Testis (tissue), 3 donors: Measurements from ENCODE around the gene C1orf50. TPM values are rescaled to one million over a fixed set of nuclear protein-coding genes. Genes with fewer than 3 reads are reported as not detected.

Experiments
- DNase-seq: peaks from one replicate; pipeline ENCODE4 v3.0.0-alpha.2; 2019
- H3K27ac ChIP-seq, 2 donors: fragments of 200-600 bp; sonication (generic); one replicate each; pipeline ENCODE4 v1.5.1; 2019
- H3K27me3 ChIP-seq: fragments of 200-600 bp; sonication (generic); one replicate; pipeline ENCODE4 v1.5.1; 2019
- H3K36me3 ChIP-seq: fragments of 200-600 bp; sonication (generic); one replicate; pipeline ENCODE4 v1.5.1; 2017; ENCODE audit warnings: low read depth; ENCODE audit errors: missing control alignments
- H3K4me1 ChIP-seq: fragments of 200-600 bp; sonication (generic); one replicate; pipeline ENCODE4 v1.5.1; 2019
- H3K4me3 ChIP-seq, 2 donors: fragments of 200-600 bp; sonication (generic); one replicate each; pipeline ENCODE4 v1.5.1; 2017 to 2019
- H3K9me3 ChIP-seq: fragments of 200-600 bp; sonication (generic); one replicate; pipeline ENCODE4 v1.5.1; 2017
- POLR2A ChIP-seq: fragments of 450-650 bp; IDR thresholded peaks from one replicate; pipeline ENCODE4 v1.6.1; 2017; ENCODE audit warnings: antibody characterized with exemption, mild to moderate bottlenecking, moderate library complexity
- WGBS, 2 donors: methylation state at CpG; one replicate each; pipeline ENCODE4 v1.1.5; 2018; 5-methylcytosine and 5-hydroxymethylcytosine counted together
- intact Hi-C: fragments of 100-400 bp; cut with DNase I; formaldehyde crosslinking; loops from one replicate; pipeline ENCODE4 v1.15.1; 2023; ENCODE audit warnings: low total_unique reads
- polyA plus RNA-seq: library from polyadenylated mRNA; stranded (reverse); fragments of 350-450 nt; fragmentation: Illumina TruSeq; extraction: RNeasy Lipid Tissue Mini Kit (QIAGEN cat#74804); gene quantifications from one replicate; pipeline ENCODE4 v1.2.3, GENCODE V29; 2014; ENCODE audit warnings: low read depth, low replicate concordance; ENCODE audit not compliant: insufficient read depth
- total RNA-seq, 2 donors: library from RNA; depleted of rRNA; stranded (reverse); fragments of >200 nt; gene quantifications; one replicate each; pipeline ENCODE4 v1.2.3, GENCODE V29; 2016
- TF ChIP-seq, protein P1 (sequence below), 3 experiments: fragments of 450-650 bp in 2 of 3; fragments of 200-600 bp in 1 of 3; sonication (generic) in 1 of 3; IDR thresholded peaks; one replicate each; pipeline ENCODE4 v1.5.1; 2016 to 2019; ENCODE audit warnings: antibody characterized with exemption in 3 of 3, mild to moderate bottlenecking in 2 of 3, moderate library complexity in 1 of 3

C1orf50 gene
- total and polyA plus RNA-seq, 3 donors from 2014 or later, result 9.4 to 21.8 (median 10.2) TPM

DNA sequence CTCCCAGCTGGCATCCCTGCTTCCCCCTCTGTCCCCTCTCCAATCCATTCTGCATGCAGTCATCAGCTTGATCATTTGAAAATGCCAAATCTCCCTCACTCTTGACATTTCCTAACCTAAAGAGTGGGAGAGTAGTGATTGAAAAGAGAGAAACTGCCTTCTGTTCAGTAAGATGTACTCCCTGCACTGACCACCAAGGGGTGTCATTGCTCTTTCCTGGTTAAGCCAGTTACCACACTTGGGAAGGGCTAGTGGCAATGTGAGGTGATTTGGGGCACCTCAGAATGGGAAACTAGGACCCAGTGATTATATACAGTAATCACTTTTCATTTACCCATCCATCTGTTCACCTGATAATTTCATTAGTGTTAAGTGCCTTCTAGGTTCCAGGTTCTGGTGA lies 10.8 kb downstream of the C1orf50 start:
- intact Hi-C loops, result no loop called here
- Histone ChIP-seq H3K9me3 (no peaks in the 10 kb centered on the region), H3K27ac (no peak overlapping the region), H3K36me3 (no peaks in the 10 kb centered on the region), H3K27me3 (no peaks in the 10 kb centered on the region), H3K4me1 (no peaks in the 10 kb centered on the region), H3K4me3 (no peak overlapping the region)
- TF ChIP-seq POLR2A, result no peak
- TF ChIP-seq, protein P1, sequence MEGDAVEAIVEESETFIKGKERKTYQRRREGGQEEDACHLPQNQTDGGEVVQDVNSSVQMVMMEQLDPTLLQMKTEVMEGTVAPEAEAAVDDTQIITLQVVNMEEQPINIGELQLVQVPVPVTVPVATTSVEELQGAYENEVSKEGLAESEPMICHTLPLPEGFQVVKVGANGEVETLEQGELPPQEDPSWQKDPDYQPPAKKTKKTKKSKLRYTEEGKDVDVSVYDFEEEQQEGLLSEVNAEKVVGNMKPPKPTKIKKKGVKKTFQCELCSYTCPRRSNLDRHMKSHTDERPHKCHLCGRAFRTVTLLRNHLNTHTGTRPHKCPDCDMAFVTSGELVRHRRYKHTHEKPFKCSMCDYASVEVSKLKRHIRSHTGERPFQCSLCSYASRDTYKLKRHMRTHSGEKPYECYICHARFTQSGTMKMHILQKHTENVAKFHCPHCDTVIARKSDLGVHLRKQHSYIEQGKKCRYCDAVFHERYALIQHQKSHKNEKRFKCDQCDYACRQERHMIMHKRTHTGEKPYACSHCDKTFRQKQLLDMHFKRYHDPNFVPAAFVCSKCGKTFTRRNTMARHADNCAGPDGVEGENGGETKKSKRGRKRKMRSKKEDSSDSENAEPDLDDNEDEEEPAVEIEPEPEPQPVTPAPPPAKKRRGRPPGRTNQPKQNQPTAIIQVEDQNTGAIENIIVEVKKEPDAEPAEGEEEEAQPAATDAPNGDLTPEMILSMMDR (IDR thresholded peaks at IDR 0.05), result peak in 2 of 3 experiments; percentile 47 to 50
- peak; percentile 47 for DNase-seq

GRCh38 chr1:42779725-42780124 lies 12.7 kb downstream of the C1orf50 start:
- intact Hi-C loops, result no loop called here
- Histone ChIP-seq H3K9me3 (no peaks in the 10 kb centered on the region), H3K27me3 (no peaks in the 10 kb centered on the region), H3K4me1 (no peaks in the 10 kb centered on the region), H3K27ac (no peak overlapping the region), H3K36me3 (no peaks in the 10 kb centered on the region), H3K4me3 (no peak overlapping the region)
- 86 to 89% methylated on average over 2 of the region's 2 CpGs for WGBS, 2 donors
- DNase-seq, result no peak
- no peak for TF ChIP-seq POLR2A
- TF ChIP-seq, protein P1 (IDR thresholded peaks at IDR 0.05), result no peak

DNA sequence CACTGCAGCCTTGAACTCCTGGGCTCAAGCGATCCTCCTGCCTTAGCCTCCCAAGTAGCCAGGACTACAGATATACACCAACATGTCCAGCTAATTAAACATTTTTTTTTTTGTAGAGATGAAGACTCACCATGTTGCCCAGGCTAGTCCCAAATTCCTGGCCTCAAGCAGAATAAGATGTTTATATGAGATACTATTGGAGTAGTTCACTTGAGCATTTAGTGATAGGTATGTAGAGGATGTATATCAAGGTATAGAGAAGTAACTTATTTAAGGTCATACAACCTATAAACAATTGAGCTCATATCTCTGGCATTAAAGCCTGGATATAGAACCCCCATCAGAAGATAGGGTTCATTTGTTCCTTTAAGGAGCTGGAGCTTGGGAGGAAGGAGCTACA lies 13.1 kb downstream of the C1orf50 start:
- intact Hi-C loops, result no loop called here
- no peaks in the 10 kb centered on the region for H3K9me3 ChIP-seq
- no peak overlapping the region for H3K4me3 ChIP-seq
- peaks cover 4% of the 10 kb centered on the region for H3K4me1 ChIP-seq
- H3K36me3 ChIP-seq, result no peaks in the 10 kb centered on the region
- TF ChIP-seq, protein P1 (IDR thresholded peaks at IDR 0.05), result no peak
- no peak for TF ChIP-seq POLR2A
- H3K27me3 ChIP-seq, result no peaks in the 10 kb centered on the region
- no peak for DNase-seq
- 85 to 91% methylated on average over 1 of the region's 1 CpG for WGBS, 2 donors
- no peak overlapping the region for H3K27ac ChIP-seq

GRCh38 chr1:42783092-42783491 lies 16.0 kb downstream of the C1orf50 start:
- H3K27me3 ChIP-seq, result no peaks in the 10 kb centered on the region
- peaks cover 8% of the 10 kb centered on the region for H3K4me1 ChIP-seq
- intact Hi-C loops, result no loop called here
- H3K36me3 ChIP-seq, result no peaks in the 10 kb centered on the region
- no peak for TF ChIP-seq POLR2A
- TF ChIP-seq, protein P1 (IDR thresholded peaks at IDR 0.05), result no peak
- 92 to 95% methylated on average over 2 of the region's 2 CpGs for WGBS, 2 donors
- H3K9me3 ChIP-seq, result no peaks in the 10 kb centered on the region
- no peak for DNase-seq
- H3K4me3 ChIP-seq, result no peak overlapping the region
- no peak overlapping the region for H3K27ac ChIP-seq

GRCh38 chr1:42784547-42784945 lies 17.5 kb downstream of the C1orf50 start:
- no peaks in the 10 kb centered on the region for H3K9me3 ChIP-seq
- peak overlapping the region; percentile 44 to 54 for H3K4me3 ChIP-seq
- WGBS, 2 donors, result 58 to 74% methylated on average over 18 of the region's 18 CpGs
- H3K27ac ChIP-seq, result no peak overlapping the region
- intact Hi-C loops, result no loop called here
- TF ChIP-seq, protein P1 (IDR thresholded peaks at IDR 0.05), result no peak
- no peak for TF ChIP-seq POLR2A
- no peaks in the 10 kb centered on the region for H3K36me3 ChIP-seq
- peaks cover 8% of the 10 kb centered on the region for H3K4me1 ChIP-seq
- no peaks in the 10 kb centered on the region for H3K27me3 ChIP-seq
- DNase-seq, result no peak
